ENCODE measurements around the gene MNX1.

MNX1 gene

DNA sequence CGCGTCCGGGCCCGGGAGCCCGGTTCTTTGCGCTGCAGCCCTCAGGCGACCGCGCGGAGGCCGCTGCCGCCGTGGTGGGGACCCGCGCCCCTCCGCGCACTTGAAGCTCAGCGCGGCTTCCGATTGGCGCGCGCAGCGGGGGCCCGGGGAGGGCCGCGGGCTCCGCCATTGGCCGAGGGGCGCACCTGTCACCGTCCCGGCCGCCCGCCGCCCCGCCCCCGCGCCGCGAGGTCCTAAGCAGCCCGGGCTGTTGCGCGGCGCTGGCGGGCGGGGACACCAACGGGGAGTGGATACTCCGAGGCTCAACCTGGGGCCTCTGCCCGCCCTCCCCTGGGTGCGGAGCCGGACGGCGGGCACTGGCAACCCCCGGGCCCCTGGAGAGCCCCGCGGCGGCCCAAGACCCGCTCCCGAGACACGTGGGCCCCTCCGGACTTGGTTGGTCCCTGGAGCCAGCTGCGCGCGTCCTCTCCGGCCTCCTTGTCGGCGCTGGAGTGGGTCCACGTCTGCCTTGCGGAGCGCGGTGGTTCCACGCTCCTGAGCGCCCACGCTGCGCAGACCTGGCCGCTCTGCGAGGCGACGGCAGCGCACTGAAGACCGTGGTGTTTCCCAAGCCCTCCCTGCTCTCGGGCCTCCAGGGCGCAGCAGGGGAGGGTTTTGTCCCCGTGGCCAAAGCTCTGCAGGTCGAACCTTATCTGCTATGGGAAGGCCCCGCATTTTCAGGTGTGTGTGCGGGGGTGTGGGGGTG is at the start of gene MNX1:
MNX1 (minus strand) TSS at position 76 of the 745 bp plus-strand sequence. CDS start 313 bp downstream, outside the sequence.
- H3K36me3 ChIP-seq (ENCODE audit: insufficient read depth, low read length): no peaks in the 10 kb centered on the region
- no peak within 1 kb of the TSS for H3K9ac ChIP-seq (ENCODE audit: low read depth, low read length)
- no peaks in the 10 kb centered on the region for H4K20me1 ChIP-seq (ENCODE audit: insufficient read depth, low read length)
- ATAC-seq (ENCODE audit: insufficient read depth, low read depth) (no peak), DNase-seq (no peak)
- H3K27ac ChIP-seq (ENCODE audit: low read length): no peak within 1 kb of the TSS
- H3K4me1 ChIP-seq (ENCODE audit: insufficient read depth, low read length): no peaks in the 10 kb centered on the region
- H2AFZ ChIP-seq (ENCODE audit: low read depth, low read length): no peak within 1 kb of the TSS
- no peak within 1 kb of the TSS for H3K4me3 ChIP-seq (ENCODE audit: low read depth in 1 of 2, low read length in 2 of 2)
- H3K4me2 ChIP-seq (ENCODE audit: insufficient read depth, low read length): no peak within 1 kb of the TSS
- TF ChIP-seq, protein P1, sequence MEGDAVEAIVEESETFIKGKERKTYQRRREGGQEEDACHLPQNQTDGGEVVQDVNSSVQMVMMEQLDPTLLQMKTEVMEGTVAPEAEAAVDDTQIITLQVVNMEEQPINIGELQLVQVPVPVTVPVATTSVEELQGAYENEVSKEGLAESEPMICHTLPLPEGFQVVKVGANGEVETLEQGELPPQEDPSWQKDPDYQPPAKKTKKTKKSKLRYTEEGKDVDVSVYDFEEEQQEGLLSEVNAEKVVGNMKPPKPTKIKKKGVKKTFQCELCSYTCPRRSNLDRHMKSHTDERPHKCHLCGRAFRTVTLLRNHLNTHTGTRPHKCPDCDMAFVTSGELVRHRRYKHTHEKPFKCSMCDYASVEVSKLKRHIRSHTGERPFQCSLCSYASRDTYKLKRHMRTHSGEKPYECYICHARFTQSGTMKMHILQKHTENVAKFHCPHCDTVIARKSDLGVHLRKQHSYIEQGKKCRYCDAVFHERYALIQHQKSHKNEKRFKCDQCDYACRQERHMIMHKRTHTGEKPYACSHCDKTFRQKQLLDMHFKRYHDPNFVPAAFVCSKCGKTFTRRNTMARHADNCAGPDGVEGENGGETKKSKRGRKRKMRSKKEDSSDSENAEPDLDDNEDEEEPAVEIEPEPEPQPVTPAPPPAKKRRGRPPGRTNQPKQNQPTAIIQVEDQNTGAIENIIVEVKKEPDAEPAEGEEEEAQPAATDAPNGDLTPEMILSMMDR (IDR thresholded peaks at IDR 0.05; ENCODE audit: borderline replicate concordance, extremely low read depth, low read length, poor library complexity, severe bottlenecking): no peak
- no peak for TF ChIP-seq EZH2 (IDR thresholded peaks at IDR 0.05; ENCODE audit: borderline replicate concordance, low read depth, low read length, severe bottlenecking)
- no peaks in the 10 kb centered on the region for H3K9me3 ChIP-seq (ENCODE audit: insufficient read depth, low read length, severe bottlenecking)
- peaks cover 3% of the 10 kb centered on the region for H3K27me3 ChIP-seq (ENCODE audit: insufficient read depth, low read length, poor library complexity)
- no peaks in the 10 kb centered on the region for H3K79me2 ChIP-seq (ENCODE audit: insufficient read depth, low read length)

DNA sequence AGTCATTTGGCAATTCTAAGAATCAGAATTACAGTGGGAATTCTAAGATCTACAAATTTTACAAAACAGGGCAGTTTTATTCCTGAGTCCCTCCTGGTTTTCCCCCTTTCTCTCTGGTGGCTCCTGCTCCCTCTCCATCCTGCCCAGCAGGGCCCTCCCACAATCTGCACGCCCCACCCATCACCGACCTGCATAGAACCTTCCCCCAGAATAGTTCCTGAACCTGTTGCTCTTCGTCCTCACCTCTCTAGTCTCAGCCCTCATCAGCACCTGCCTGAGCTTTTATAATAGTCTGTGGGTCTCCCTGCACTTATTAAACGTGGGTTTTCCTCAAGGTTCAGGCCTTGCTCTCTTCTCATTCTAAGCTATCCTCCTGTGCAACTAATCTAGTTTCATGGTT is 49.1 kb upstream of the MNX1 start:
- Histone ChIP-seq H3K4me3 (ENCODE audit: low read depth in 1 of 2, low read length in 2 of 2) (no peak overlapping the region), H3K79me2 (ENCODE audit: insufficient read depth, low read length) (no peaks in the 10 kb centered on the region), H4K20me1 (ENCODE audit: insufficient read depth, low read length) (no peaks in the 10 kb centered on the region), H3K27me3 (ENCODE audit: insufficient read depth, low read length, poor library complexity) (peaks cover 9% of the 10 kb centered on the region), H3K27ac (ENCODE audit: low read length) (no peak overlapping the region), H3K9me3 (ENCODE audit: insufficient read depth, low read length, severe bottlenecking) (no peaks in the 10 kb centered on the region), H3K4me2 (ENCODE audit: insufficient read depth, low read length) (no peak overlapping the region), H2AFZ (ENCODE audit: low read depth, low read length) (no peak overlapping the region), H3K9ac (ENCODE audit: low read depth, low read length) (no peak overlapping the region), H3K36me3 (ENCODE audit: insufficient read depth, low read length) (no peaks in the 10 kb centered on the region), H3K4me1 (ENCODE audit: insufficient read depth, low read length) (no peaks in the 10 kb centered on the region)
- DNase-seq (no peak), ATAC-seq (ENCODE audit: insufficient read depth, low read depth) (no peak)
- TF ChIP-seq EZH2 (IDR thresholded peaks at IDR 0.05; ENCODE audit: borderline replicate concordance, low read depth, low read length, severe bottlenecking): no peak
- TF ChIP-seq, protein P1 (IDR thresholded peaks at IDR 0.05; ENCODE audit: borderline replicate concordance, extremely low read depth, low read length, poor library complexity, severe bottlenecking): no peak

DNA sequence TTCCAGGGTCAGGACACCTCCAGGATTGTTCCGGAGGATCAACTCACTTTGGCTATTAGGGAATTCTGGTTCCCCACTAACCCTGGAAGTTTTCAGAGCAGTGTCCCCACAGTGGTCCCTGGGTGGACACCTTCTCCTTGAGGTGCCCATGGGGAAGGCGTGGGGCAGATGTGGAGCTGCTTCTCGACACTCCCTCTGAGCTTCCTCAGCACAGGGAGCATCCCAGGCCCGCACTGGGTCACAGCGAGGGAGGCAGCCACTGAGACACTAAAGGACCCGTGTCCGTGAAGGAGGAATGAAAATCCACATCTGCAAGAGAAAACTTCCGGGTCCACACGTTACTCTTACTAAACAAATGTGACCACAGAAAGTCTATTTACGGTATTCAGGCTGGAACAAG is 48.2 kb upstream of the MNX1 start:
- H3K9ac ChIP-seq (ENCODE audit: low read depth, low read length): no peak overlapping the region
- no peak overlapping the region for H2AFZ ChIP-seq (ENCODE audit: low read depth, low read length)
- H3K9me3 ChIP-seq (ENCODE audit: insufficient read depth, low read length, severe bottlenecking): no peaks in the 10 kb centered on the region
- TF ChIP-seq, protein P1 (IDR thresholded peaks at IDR 0.05; ENCODE audit: borderline replicate concordance, extremely low read depth, low read length, poor library complexity, severe bottlenecking): no peak
- TF ChIP-seq EZH2 (IDR thresholded peaks at IDR 0.05; ENCODE audit: borderline replicate concordance, low read depth, low read length, severe bottlenecking): no peak
- H3K4me2 ChIP-seq (ENCODE audit: insufficient read depth, low read length): no peak overlapping the region
- DNase-seq (no peak), ATAC-seq (ENCODE audit: insufficient read depth, low read depth) (no peak)
- peaks cover 9% of the 10 kb centered on the region for H3K27me3 ChIP-seq (ENCODE audit: insufficient read depth, low read length, poor library complexity)
- no peak overlapping the region for H3K27ac ChIP-seq (ENCODE audit: low read length)
- no peaks in the 10 kb centered on the region for H4K20me1 ChIP-seq (ENCODE audit: insufficient read depth, low read length)
- no peaks in the 10 kb centered on the region for H3K36me3 ChIP-seq (ENCODE audit: insufficient read depth, low read length)
- no peaks in the 10 kb centered on the region for H3K4me1 ChIP-seq (ENCODE audit: insufficient read depth, low read length)
- no peaks in the 10 kb centered on the region for H3K79me2 ChIP-seq (ENCODE audit: insufficient read depth, low read length)
- no peak overlapping the region for H3K4me3 ChIP-seq (ENCODE audit: low read depth in 1 of 2, low read length in 2 of 2)

Measured in DND-41 (cell line).